Measurements from ENCODE around the gene BTBD16. TPM values are rescaled to one million over a fixed set of nuclear protein-coding genes. Genes with fewer than 3 reads are reported as not detected.

Gene BTBD16
- total RNA-seq, 4 donors from 2014 or later: not detected

DNA sequence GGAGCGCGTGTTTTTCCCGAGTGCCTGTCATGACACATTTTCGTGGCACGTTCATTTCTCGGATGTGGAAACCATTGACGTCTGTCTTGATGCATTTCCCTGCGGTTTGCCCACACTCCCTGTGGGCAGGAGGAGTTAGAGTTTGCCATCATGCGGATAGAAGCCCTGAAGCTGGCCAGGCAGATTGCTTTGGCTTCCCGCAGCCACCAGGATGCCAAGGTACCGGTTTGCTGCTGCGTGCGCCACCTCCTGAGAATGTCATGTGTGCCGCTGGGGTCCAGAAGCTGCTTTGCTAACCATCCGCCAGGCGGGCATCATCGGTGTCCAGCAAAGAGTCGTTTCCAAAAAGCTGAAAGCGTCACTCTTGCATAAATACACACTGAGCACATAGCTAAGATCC lies 40.9 kb upstream of the BTBD16 start:
- TF ChIP-seq, protein P1, sequence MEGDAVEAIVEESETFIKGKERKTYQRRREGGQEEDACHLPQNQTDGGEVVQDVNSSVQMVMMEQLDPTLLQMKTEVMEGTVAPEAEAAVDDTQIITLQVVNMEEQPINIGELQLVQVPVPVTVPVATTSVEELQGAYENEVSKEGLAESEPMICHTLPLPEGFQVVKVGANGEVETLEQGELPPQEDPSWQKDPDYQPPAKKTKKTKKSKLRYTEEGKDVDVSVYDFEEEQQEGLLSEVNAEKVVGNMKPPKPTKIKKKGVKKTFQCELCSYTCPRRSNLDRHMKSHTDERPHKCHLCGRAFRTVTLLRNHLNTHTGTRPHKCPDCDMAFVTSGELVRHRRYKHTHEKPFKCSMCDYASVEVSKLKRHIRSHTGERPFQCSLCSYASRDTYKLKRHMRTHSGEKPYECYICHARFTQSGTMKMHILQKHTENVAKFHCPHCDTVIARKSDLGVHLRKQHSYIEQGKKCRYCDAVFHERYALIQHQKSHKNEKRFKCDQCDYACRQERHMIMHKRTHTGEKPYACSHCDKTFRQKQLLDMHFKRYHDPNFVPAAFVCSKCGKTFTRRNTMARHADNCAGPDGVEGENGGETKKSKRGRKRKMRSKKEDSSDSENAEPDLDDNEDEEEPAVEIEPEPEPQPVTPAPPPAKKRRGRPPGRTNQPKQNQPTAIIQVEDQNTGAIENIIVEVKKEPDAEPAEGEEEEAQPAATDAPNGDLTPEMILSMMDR (IDR thresholded peaks at IDR 0.05; ENCODE audit: low read depth): no peak

DNA sequence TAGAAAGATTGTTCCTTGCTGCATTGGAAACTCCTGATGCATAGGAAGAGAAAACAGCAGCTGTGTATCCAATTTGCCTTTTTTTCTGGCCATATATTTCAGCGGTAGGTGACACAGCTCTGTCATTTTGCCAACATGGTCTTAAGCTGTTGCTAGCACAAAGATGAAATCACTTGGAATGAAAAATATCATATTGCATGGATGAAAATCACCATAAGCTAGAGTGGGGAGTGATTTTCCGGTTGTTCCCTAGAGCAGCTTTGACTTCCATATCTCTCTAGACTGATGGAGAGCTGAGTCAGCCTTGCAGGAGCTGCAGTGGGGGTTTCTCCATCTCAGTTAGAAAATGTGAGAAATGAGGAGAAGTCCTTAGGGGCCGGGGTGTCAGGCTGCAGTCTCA lies 38.3 kb upstream of the BTBD16 start:
- TF ChIP-seq, protein P1 (IDR thresholded peaks at IDR 0.05; ENCODE audit: low read depth): no peak

DNA sequence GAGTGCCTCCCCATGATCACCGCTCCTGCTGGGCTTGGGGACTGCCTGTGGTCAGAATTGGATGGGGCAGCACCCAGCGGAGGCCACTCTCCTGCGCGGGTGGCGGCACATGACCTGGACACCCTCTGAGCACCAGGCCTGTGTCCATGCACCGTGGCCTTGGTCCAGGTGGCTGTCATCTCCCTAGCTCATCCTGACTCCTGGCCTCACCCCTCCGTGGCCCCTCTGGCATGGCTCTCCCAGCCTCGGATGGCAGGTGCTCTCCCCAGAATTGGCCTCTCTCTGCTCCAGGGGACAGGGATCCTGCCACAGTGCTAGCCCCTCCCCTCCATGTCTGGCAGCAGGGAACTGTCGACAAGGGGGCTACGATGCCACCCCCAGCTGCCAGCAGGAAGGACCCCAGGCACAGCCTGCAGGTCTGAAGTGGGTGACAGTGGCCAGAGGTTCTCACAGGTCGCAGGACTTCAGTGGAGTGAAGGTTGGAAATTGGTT lies 37.2 kb upstream of the BTBD16 start:
- TF ChIP-seq, protein P1 (IDR thresholded peaks at IDR 0.05; ENCODE audit: low read depth): no peak

DNA sequence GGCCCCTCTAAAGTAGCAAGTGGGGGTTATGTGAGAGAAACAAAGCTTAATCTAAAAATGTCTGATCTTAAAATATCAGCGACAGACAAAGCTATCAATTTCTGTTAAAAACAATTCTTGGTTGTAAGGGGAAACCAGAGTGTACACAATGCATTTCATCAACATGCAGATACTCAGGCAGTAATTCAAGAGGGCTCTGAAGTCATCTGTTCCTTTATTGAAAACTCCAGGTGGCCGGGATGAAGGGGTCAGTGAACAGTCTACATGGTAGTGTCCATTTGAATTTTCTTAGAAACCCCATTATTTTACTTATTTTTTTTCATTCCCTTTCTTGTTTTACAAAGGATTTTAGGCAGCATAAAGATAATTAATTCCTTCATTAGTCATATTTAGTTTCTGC lies 36.7 kb upstream of the BTBD16 start:
- TF ChIP-seq, protein P1 (IDR thresholded peaks at IDR 0.05; ENCODE audit: low read depth): no peak

DNA sequence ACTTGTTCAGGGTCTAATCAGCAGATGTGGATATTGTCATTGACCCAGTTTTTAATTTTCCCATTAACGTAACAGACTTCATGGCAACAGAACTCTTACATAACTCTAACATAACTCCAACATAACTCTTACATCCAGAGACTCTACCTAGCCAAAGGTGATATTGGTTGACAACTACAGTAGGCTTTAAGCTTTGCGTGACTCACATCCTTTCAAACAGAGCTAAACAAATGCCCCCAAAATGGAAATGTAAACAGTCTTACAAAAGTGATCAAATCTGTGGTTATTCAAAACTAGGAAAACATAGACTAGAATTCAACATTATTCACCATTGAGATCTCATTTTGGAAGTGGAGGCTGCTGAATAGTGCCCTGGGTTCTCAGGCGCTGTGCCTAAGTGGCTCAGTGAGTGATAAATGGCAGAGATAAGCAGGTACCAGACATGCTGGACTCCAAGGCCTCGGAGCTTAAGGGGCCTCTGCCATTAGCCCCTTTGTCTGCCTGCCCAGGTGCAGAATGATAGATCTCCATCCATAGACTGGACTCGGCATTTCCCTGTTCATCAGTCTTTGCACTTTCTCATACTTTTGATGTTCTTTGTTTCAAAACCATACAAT lies 34.3 kb upstream of the BTBD16 start:
- TF ChIP-seq, protein P1 (IDR thresholded peaks at IDR 0.05; ENCODE audit: low read depth): no peak

DNA sequence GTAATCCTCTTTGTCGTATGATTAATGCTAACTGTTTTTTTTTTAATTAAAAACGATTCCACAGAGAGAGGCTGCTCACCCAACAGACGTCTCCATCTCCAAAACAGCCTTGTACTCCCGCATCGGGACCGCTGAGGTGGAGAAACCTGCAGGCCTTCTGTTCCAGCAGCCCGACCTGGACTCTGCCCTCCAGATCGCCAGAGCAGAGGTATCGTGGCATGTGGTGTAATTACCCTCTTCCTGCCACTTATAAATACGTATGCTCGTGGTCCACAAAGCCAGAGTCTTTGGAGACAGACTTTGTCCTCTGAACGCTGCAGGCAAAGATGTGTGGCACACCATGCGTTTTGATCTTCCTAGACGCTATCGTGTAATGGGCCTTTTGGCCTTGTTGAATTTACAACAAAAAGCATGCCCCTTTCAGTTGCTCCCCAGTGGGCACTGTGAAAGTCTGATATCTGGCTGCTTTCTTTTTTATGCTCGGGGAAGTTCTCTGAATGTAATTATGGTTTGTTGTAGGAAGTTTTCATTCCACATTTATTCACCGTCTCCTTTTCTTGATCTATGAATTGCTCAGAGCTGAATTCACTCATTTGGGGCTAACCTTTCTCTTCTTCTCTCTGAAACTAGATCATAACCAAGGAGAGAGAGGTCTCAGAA lies 33.6 kb upstream of the BTBD16 start:
- TF ChIP-seq, protein P1 (IDR thresholded peaks at IDR 0.05; ENCODE audit: low read depth): no peak

DNA sequence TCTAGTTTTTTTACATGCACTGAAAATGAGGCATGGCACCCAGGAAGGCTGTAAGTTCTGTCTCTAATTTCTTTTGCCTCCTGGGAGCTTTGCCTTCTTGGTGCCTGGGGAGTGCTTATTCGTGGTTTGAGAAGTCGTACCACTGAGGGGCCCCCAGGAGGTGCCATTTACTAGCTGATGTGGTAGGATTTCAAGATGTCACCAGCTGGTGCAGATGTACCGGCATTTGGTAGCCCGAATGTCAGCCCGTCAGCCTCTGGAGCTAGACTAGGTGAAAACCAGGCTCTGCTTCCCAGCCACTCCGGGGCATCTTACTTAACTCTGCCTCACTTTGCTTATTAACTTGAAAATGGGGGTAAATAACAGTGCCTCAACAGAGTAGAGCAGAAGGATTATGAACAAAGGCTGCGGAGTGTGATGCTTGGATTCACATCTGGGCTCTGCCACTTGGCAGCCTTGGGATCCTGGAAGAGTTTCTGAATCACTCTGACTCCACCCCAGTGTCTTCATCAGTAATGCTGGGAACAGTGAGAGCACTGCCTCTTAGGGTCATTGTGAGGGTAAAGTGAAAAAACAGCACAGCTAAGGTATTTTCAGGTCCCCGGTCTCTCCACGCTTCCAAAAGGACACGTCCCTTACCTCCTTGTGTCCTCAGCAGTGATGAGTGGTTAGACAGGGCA lies 31.4 kb upstream of the BTBD16 start:
- TF ChIP-seq, protein P1 (IDR thresholded peaks at IDR 0.05; ENCODE audit: low read depth): no peak

Measured in subcutaneous adipose tissue (tissue), 4 donors.